H1 (cell line): Measurements from ENCODE around the gene HSCB. TPM values are rescaled to one million over a fixed set of nuclear protein-coding genes. Genes with fewer than 3 reads are reported as not detected.

Experiments
- CTCF ChIA-PET: fragments of 300-600 bp; sonication (Branson Sonifier 250); formaldehyde crosslinking; loops from one replicate; lab custom pipeline; 2021; ENCODE audit not compliant: partially characterized antibody; lab: Charles Lee
- POLR2A ChIA-PET: fragments of 300-600 bp; sonication (Branson Sonifier 250); formaldehyde crosslinking; loops from one replicate; lab custom pipeline; 2021; ENCODE audit warnings: inconsistent platforms; ENCODE audit not compliant: partially characterized antibody; lab: Charles Lee
- DNase-seq, 2 experiments: peaks; one replicate each; pipeline versions ENCODE4 v3.0.0 to v3.0.0-alpha.2; 2010 to 2022; ENCODE audit warnings: low spot score in 2 of 2, low read depth in 1 of 2, mixed read lengths in 1 of 2
- FAIRE-seq: peaks from 2 replicates; lab custom pipeline; 2011; peaks lifted over from hg19 to GRCh38; lab: Jason Lieb, UNC
- H2AFZ ChIP-seq: 2 replicates; pipeline ENCODE4 v1.8.1; 2012; ENCODE audit warnings: low read length, inconsistent platforms
- H2AK5ac ChIP-seq: 2 replicates; pipeline ENCODE4 v1.6.1; 2013; ENCODE audit warnings: low read depth, low read length
- H2BK120ac ChIP-seq: replicated peaks from 2 replicates; pipeline ENCODE3; 2013; ENCODE audit warnings: low read depth, low read length, inconsistent platforms
- H2BK12ac ChIP-seq: 2 replicates; pipeline ENCODE4 v1.6.1; 2013; ENCODE audit warnings: low read depth, low read length
- H2BK15ac ChIP-seq: 2 replicates; pipeline ENCODE4 v1.6.1; 2013; ENCODE audit warnings: low read length
- H2BK20ac ChIP-seq: 2 replicates; pipeline ENCODE4 v1.6.1; 2013; ENCODE audit warnings: low read length
- H2BK5ac ChIP-seq: 2 replicates; pipeline ENCODE4 v1.6.1; 2013; ENCODE audit warnings: low read depth, low read length
- H3K14ac ChIP-seq: 2 replicates; pipeline ENCODE4 v1.6.1; 2013; ENCODE audit warnings: inconsistent platforms; ENCODE audit not compliant: insufficient read length
- H3K18ac ChIP-seq: 2 replicates; pipeline ENCODE4 v1.6.1; 2013; ENCODE audit warnings: low read length; ENCODE audit errors: extremely low read depth
- H3K23ac ChIP-seq: 2 replicates; pipeline ENCODE4 v1.6.1; 2013; ENCODE audit warnings: inconsistent platforms; ENCODE audit not compliant: insufficient read length
- H3K23me2 ChIP-seq: 2 replicates; pipeline ENCODE4 v1.6.1; 2013; ENCODE audit warnings: low read depth, low read length
- H3K27ac ChIP-seq: 2 replicates; pipeline ENCODE4 v1.6.1; 2011; ENCODE audit warnings: low read depth, low read length, inconsistent platforms
- H3K27me3 ChIP-seq, 4 experiments: replicated peaks in 1 of 4; 1 replicate in 1 of 4; 2 replicates in 3 of 4; pipeline versions ENCODE4 v1.6.1 to v1.8.1; 2011 to 2013; ENCODE audit warnings: low read length in 3 of 4, mild to moderate bottlenecking in 3 of 4, inconsistent platforms in 2 of 4, mixed read lengths in 2 of 4, moderate library complexity in 1 of 4; ENCODE audit not compliant: control insufficient read depth in 3 of 4, insufficient read depth in 3 of 4; ENCODE audit errors: extremely low read depth in 1 of 4
- H3K36me3 ChIP-seq, 4 experiments: 2 replicates each; pipeline versions ENCODE4 v1.6.1 to v1.8.1; 2011 to 2013; ENCODE audit warnings: mild to moderate bottlenecking in 4 of 4, low read length in 3 of 4, moderate library complexity in 2 of 4, control low read depth in 1 of 4, inconsistent platforms in 1 of 4; ENCODE audit not compliant: insufficient read depth in 4 of 4, control insufficient read depth in 2 of 4
- H3K4ac ChIP-seq: replicated peaks from 2 replicates; pipeline ENCODE3; 2013; ENCODE audit warnings: low read length, low read depth, mixed read lengths, inconsistent platforms; ENCODE audit not compliant: insufficient read length
- H3K4me1 ChIP-seq, 4 experiments: replicated peaks in 1 of 4; 1 replicate in 1 of 4; 2 replicates in 3 of 4; pipeline versions ENCODE4 v1.6.1 to v1.8.1; 2011 to 2013; ENCODE audit warnings: low read length in 3 of 4, inconsistent platforms in 2 of 4, mixed read lengths in 1 of 4; ENCODE audit not compliant: insufficient read depth in 4 of 4, control insufficient read depth in 3 of 4
- H3K4me2 ChIP-seq, 2 experiments: 2 replicates each; pipeline versions ENCODE4 v1.6.1 to v1.8.1; 2011 to 2013; ENCODE audit warnings: low read depth in 2 of 2, low read length in 2 of 2, control low read depth in 1 of 2, inconsistent platforms in 1 of 2, mild to moderate bottlenecking in 1 of 2; ENCODE audit not compliant: insufficient read depth in 1 of 2
- H3K4me3 ChIP-seq, 4 experiments: fragments of 200-600, 300-600 bp in 1 of 4; sonication (generic), shearing (Covaris generic), sonication (Bioruptor Twin) in 1 of 4; 2 replicates each; pipeline versions ENCODE4 v1.5.1 to v1.8.1; 2011 to 2016; ENCODE audit warnings: low read length in 4 of 4, low read depth in 3 of 4, control low read depth in 2 of 4, inconsistent platforms in 2 of 4, mild to moderate bottlenecking in 2 of 4, mixed read lengths in 1 of 4, moderate library complexity in 1 of 4; ENCODE audit not compliant: insufficient read depth in 2 of 4; ENCODE audit errors: extremely low read depth in 1 of 4
- H3K56ac ChIP-seq: replicated peaks from 2 replicates; pipeline ENCODE3; 2013; ENCODE audit warnings: low read depth, mild to moderate bottlenecking, mixed read lengths, low read length, inconsistent platforms; ENCODE audit not compliant: insufficient read length
- H3K79me1 ChIP-seq: 2 replicates; pipeline ENCODE4 v1.6.1; 2013; ENCODE audit warnings: low read depth, low read length, control low read depth
- H3K79me2 ChIP-seq, 2 experiments: 2 replicates each; pipeline versions ENCODE4 v1.6.1 to v1.8.1; 2012 to 2013; ENCODE audit warnings: low read length in 2 of 2, mild to moderate bottlenecking in 2 of 2, inconsistent platforms in 1 of 2; ENCODE audit not compliant: insufficient read depth in 2 of 2, control insufficient read depth in 1 of 2
- H3K9ac ChIP-seq, 4 experiments: replicated peaks in 1 of 4; 1 replicate in 1 of 4; 2 replicates in 3 of 4; pipeline versions ENCODE4 v1.6.1 to v1.8.1; 2011 to 2013; ENCODE audit warnings: low read depth in 3 of 4, low read length in 3 of 4, control low read depth in 2 of 4, mild to moderate bottlenecking in 2 of 4, moderate library complexity in 2 of 4, inconsistent platforms in 1 of 4; ENCODE audit errors: extremely low read depth in 1 of 4
- H3K9me3 ChIP-seq, 2 experiments: 2 replicates each; pipeline versions ENCODE4 v1.6.1 to v1.8.1; 2012 to 2013; ENCODE audit warnings: mild to moderate bottlenecking in 2 of 2, moderate library complexity in 2 of 2, control low read depth in 1 of 2, inconsistent platforms in 1 of 2, low read depth in 1 of 2, low read length in 1 of 2, mixed read lengths in 1 of 2; ENCODE audit not compliant: insufficient read depth in 2 of 2
- H4K20me1 ChIP-seq, 2 experiments: replicated peaks in 1 of 2; 2 replicates each; pipeline versions ENCODE3 to v1.8.1; 2011 to 2013; ENCODE audit warnings: inconsistent platforms in 2 of 2, low read length in 2 of 2, mild to moderate bottlenecking in 1 of 2; ENCODE audit not compliant: insufficient read depth in 2 of 2, control insufficient read depth in 1 of 2
- H4K5ac ChIP-seq: 2 replicates; pipeline ENCODE4 v1.6.1; 2013; ENCODE audit warnings: low read length, low read depth, mixed read lengths, inconsistent platforms; ENCODE audit not compliant: insufficient read length
- H4K8ac ChIP-seq: 2 replicates; pipeline ENCODE4 v1.8.0; 2013; ENCODE audit warnings: mild to moderate bottlenecking, moderate library complexity, low read length, inconsistent platforms; ENCODE audit not compliant: insufficient read depth; ENCODE audit errors: extremely low read depth
- H4K91ac ChIP-seq: replicated peaks from 2 replicates; pipeline ENCODE3; 2013; ENCODE audit warnings: low read length, mixed read lengths, inconsistent platforms; ENCODE audit not compliant: insufficient read length
- CBX8 ChIP-seq: fragments of 300-800, 300-1000 bp; sonication (generic); IDR thresholded peaks from 2 replicates; pipeline ENCODE4 v1.7.1; 2016; ENCODE audit warnings: low read depth, low read length, borderline replicate concordance
- CTBP2 ChIP-seq: IDR thresholded peaks from 2 replicates; pipeline ENCODE4 v1.7.0; 2011; ENCODE audit warnings: borderline replicate concordance, mild to moderate bottlenecking, moderate library complexity, mixed read lengths, low read length; ENCODE audit not compliant: insufficient read depth, insufficient read length
- CTCF ChIP-seq, 3 experiments: IDR thresholded peaks; 1 replicate in 2 of 3; 2 replicates in 1 of 3; pipeline versions ENCODE4 v1.5.1 to v1.6.1; 2011; ENCODE audit warnings: low read length in 3 of 3, mild to moderate bottlenecking in 3 of 3, inconsistent platforms in 2 of 3, low read depth in 1 of 3, moderate library complexity in 1 of 3; ENCODE audit not compliant: insufficient read depth in 1 of 3; ENCODE audit errors: control extremely low read depth in 1 of 3
- EZH2 ChIP-seq: fragments of 200-600 bp; sonication (generic); IDR thresholded peaks from 2 replicates; pipeline ENCODE4 v1.7.1; 2012; ENCODE audit warnings: low read depth, mild to moderate bottlenecking, moderate library complexity, low read length, inconsistent platforms; ENCODE audit not compliant: severe bottlenecking
- NRF1 ChIP-seq: IDR thresholded peaks from 2 replicates; pipeline ENCODE4 v1.6.1; 2011; ENCODE audit warnings: mild to moderate bottlenecking, low read depth, low read length, improper control_type of control experiment
- PHF8 ChIP-seq: fragments of 200-600 bp; sonication (generic); conservative IDR thresholded peaks from 2 replicates; pipeline ENCODE4 v1.7.1; 2012; ENCODE audit warnings: low read depth, mild to moderate bottlenecking, inconsistent platforms, low read length, moderate library complexity
- RBBP5 ChIP-seq: IDR thresholded peaks from 2 replicates; pipeline ENCODE4 v1.7.1; 2012; ENCODE audit warnings: low read depth, mild to moderate bottlenecking, inconsistent platforms, low read length, moderate library complexity, borderline replicate concordance
- SIRT6 ChIP-seq: IDR thresholded peaks from one replicate; pipeline ENCODE4 v1.7.1; 2012; ENCODE audit warnings: low read length, inconsistent platforms
- SIX5 ChIP-seq: IDR thresholded peaks from 2 replicates; pipeline ENCODE4 v1.6.1; 2011; ENCODE audit warnings: mild to moderate bottlenecking, low read depth, low read length
- TAF1 ChIP-seq: IDR thresholded peaks from 2 replicates; pipeline ENCODE4 v1.6.1; 2011; ENCODE audit warnings: mild to moderate bottlenecking, low read depth, low read length
- TCF12 ChIP-seq: IDR thresholded peaks from 2 replicates; pipeline ENCODE4 v1.6.1; 2011; ENCODE audit warnings: low read depth, mild to moderate bottlenecking, low read length
- WGBS, 2 experiments: shearing (Covaris generic) in 1 of 2; methylation state at CpG; one replicate each; pipeline versions ENCODE4 v1.1.6 to v1.1.7; 2013 to 2015; ENCODE audit warnings: low lambda C conversion rate in 2 of 2, mixed read lengths in 2 of 2, inconsistent platforms in 1 of 2, low coverage in 1 of 2, missing lambda C conversion rate in 1 of 2; ENCODE audit not compliant: insufficient replicate concordance in 2 of 2, insufficient coverage in 1 of 2, insufficient read length in 1 of 2; ENCODE audit errors: extremely low coverage in 1 of 2, missing lambda C conversion rate in 1 of 2; 5-methylcytosine and 5-hydroxymethylcytosine counted together
- polyA plus RNA-seq, 7 experiments: library from polyadenylated mRNA; depleted of rRNA in 3 of 7; stranded (reverse) in 5 of 7; unstranded in 2 of 7; fragments of >200 nt in 5 of 7; fragments of 200-250 nt in 2 of 7; gene quantifications; 1 replicate in 5 of 7; 2 replicates in 1 of 7; 4 replicates in 1 of 7; pipeline versions ENCODE4 v1.2.1 to v1.2.3, GENCODE V29; 2011 to 2013; ENCODE audit warnings: missing spikeins in 2 of 7, mixed read lengths in 2 of 7
- total RNA-seq: library from RNA; stranded (reverse); fragmentation: NEBNext Ultra II Directional; extraction: Animal tissue kit (Norgen Biotek cat#: 25700); gene quantifications from 2 replicates; pipeline ENCODE4 v1.2.1, GENCODE V29; 2021

HSCB gene
- total and polyA plus RNA-seq, 2 of the 8 experiments (the other 6 are each of a cell fraction or from before 2014, with no cell fraction given), result 14.7 to 16.6 TPM

- H4K91ac ChIP-seq, result no peak overlapping the region
- no peak overlapping the region for H3K18ac ChIP-seq
- H2BK15ac ChIP-seq, result no peak overlapping the region
- H3K14ac ChIP-seq, result no peak overlapping the region
- no peak overlapping the region for H2BK20ac ChIP-seq
- H3K27ac ChIP-seq, result no peak overlapping the region
- H3K79me2 ChIP-seq, result no peaks in the 10 kb centered on the region
- no peak overlapping the region for H2AK5ac ChIP-seq
- no peak overlapping the region for H4K5ac ChIP-seq
- H3K23ac ChIP-seq, result no peak overlapping the region
- H3K9ac ChIP-seq, result no peak overlapping the region
- H3K4me2 ChIP-seq, result no peak overlapping the region
- no peaks in the 10 kb centered on the region for H3K79me1 ChIP-seq
- no peak overlapping the region for H2BK12ac ChIP-seq
- H4K8ac ChIP-seq, result no peak overlapping the region
- POLR2A ChIA-PET, result no interaction called here
- no peak overlapping the region for H2AFZ ChIP-seq
- H3K9me3 ChIP-seq, result no peaks in the 10 kb centered on the region
- no peak overlapping the region for H3K4me3 ChIP-seq
- no peaks in the 10 kb centered on the region for H4K20me1 ChIP-seq
- FAIRE-seq, result no peak
- H3K4me1 ChIP-seq, result no peaks in the 10 kb centered on the region
- no peaks in the 10 kb centered on the region for H3K23me2 ChIP-seq
- H3K36me3 ChIP-seq, result peaks cover 0 to 33% (median 20%) of the 10 kb centered on the region in 4 experiments; a peak in 6 of 8 replicates
- WGBS, 2 experiments, result 91% methylated on average over 2 of the region's 2 CpGs; no CpG with 5 or more reads in 1 of the 2 experiments
- no peak overlapping the region for H2BK120ac ChIP-seq
- H3K4ac ChIP-seq, result no peak overlapping the region
- no peak overlapping the region for H2BK5ac ChIP-seq
- CTCF ChIA-PET, result interaction anchor here (1.3 to 1.5 kb wide), 2 partner anchors 14 to 91 kb away, joined by 3 to 4 read pairs; no protein-coding TSS in a partner anchor
- no peaks in the 10 kb centered on the region for H3K27me3 ChIP-seq
- DNase-seq, result no peak
- no peak overlapping the region for H3K56ac ChIP-seq
- TF ChIP-seq SIX5, result no peak
- TF ChIP-seq RBBP5, result no peak
- no peak for TF ChIP-seq SIRT6
- TF ChIP-seq TCF12, result no peak
- TF ChIP-seq TAF1, result no peak
- TF ChIP-seq CTCF (IDR thresholded peaks at IDR 0.05; ENCODE audit: control extremely low read depth in 1 of 3, insufficient read depth in 1 of 3, low read depth in 1 of 3, low read length in 3 of 3), result no peak
- no peak for TF ChIP-seq CBX8
- TF ChIP-seq CTBP2, result no peak
- no peak for TF ChIP-seq EZH2
- TF ChIP-seq PHF8, result no peak
- no peak for TF ChIP-seq NRF1
Measured at GRCh38 chr22:28714043-28714628, 27.7 kb upstream of the HSCB start.
